ENCODE data around the gene RGS7.

- TF ChIP-seq, protein P1, sequence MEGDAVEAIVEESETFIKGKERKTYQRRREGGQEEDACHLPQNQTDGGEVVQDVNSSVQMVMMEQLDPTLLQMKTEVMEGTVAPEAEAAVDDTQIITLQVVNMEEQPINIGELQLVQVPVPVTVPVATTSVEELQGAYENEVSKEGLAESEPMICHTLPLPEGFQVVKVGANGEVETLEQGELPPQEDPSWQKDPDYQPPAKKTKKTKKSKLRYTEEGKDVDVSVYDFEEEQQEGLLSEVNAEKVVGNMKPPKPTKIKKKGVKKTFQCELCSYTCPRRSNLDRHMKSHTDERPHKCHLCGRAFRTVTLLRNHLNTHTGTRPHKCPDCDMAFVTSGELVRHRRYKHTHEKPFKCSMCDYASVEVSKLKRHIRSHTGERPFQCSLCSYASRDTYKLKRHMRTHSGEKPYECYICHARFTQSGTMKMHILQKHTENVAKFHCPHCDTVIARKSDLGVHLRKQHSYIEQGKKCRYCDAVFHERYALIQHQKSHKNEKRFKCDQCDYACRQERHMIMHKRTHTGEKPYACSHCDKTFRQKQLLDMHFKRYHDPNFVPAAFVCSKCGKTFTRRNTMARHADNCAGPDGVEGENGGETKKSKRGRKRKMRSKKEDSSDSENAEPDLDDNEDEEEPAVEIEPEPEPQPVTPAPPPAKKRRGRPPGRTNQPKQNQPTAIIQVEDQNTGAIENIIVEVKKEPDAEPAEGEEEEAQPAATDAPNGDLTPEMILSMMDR (IDR thresholded peaks at IDR 0.05) = no peak
- TF ChIP-seq EP300 (IDR thresholded peaks at IDR 0.05) (no peak), POLR2A (IDR thresholded peaks at IDR 0.05; ENCODE audit: low read depth) (no peak), POLR2AphosphoS5 (IDR thresholded peaks at IDR 0.05) (no peak)
Observed at GRCh38 chr1:241311056-241311746, 45.8 kb downstream of the RGS7 start.

Measured in esophagus muscularis mucosa (tissue), 4 donors.